CD4-positive, alpha-beta T cell treated with Interleukin-10 for 1 hour (primary cell): ENCODE data around the gene B4GALT6.
A peak's percentile ranks its signal among the peaks of the same experiment; 100 is the strongest.
"Not testable (repeated sequence)": the region's sequence is repeated elsewhere in the genome, so short reads cannot be mapped to it uniquely, and the experiment has no call there.

Experiments
- DNase-seq: peaks from one replicate; pipeline ENCODE4 v3.0.0-alpha.2; 2020

The B4GALT6 gene

DNA sequence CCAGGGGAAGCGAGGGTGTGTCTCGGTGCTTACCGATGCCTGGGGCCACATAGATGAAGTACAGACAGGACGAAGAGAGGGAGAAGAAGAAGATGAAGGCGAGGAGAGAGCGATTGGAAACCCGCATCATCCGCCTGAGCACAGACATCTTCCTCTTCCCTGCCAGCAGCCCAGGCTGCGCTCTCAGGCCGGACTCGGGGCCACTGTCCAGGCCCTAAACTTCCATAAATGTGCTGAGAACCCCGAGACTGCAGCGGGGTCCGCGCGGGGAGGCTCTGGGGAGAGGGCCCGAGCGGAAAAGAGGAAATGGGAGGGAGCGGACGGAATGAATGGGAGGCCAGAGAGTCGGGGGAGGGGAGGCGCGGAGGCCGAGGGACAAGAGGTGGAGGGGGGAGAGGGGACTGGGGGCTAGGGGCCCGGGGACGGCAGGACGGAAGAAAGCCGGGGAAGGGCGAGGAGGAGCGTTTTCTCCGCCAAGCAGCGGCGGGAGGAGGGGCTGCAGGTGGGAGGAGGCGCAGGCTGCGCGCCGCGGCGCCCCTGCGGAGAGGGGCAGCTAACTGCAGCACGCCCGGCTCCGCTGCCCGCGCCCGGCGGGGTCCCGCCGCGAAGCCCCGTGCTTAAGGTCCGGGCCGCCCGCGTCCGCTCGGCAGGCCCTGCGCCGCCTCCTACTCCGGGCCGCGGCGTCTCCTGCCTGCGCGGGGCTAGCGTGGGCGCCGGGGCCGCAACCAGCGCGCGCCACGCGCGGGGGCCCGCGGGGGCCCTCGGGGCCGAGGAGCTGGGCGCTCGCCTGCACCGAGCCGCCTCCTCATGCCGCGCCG, at the start of gene B4GALT6:
TSS of gene B4GALT6 (minus strand) at position 303 of the 818 bp plus-strand sequence. CDS start at position 148, 155 bp downstream.
- no peak for DNase-seq

GRCh38 chr18:31731628-31732027, 47.2 kb upstream of the B4GALT6 start:
- no peak for DNase-seq

GRCh38 chr18:31729196-31729595, 44.8 kb upstream of the B4GALT6 start:
- not testable (repeated sequence) for DNase-seq

GRCh38 chr18:31723990-31724711, 39.8 kb upstream of the B4GALT6 start:
- DNase-seq: no peak

DNA sequence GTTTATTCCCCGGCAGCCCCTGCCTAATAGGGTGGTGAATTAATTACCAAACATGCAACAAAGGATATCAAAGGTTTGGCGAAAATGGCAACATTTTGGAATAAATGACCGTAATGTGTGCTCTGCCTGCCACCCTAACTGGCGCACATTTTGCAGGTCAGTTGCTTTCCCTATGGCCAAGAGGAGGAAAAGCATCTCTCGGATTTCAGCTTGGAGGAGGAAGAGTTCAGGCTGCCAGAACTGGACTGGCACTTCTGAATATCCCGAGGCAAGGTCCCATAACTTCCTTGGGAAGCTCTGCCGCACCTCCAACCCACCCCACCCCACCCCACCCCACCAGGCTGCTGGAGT, 39.2 kb upstream of the B4GALT6 start:
- DNase-seq: no peak

DNA sequence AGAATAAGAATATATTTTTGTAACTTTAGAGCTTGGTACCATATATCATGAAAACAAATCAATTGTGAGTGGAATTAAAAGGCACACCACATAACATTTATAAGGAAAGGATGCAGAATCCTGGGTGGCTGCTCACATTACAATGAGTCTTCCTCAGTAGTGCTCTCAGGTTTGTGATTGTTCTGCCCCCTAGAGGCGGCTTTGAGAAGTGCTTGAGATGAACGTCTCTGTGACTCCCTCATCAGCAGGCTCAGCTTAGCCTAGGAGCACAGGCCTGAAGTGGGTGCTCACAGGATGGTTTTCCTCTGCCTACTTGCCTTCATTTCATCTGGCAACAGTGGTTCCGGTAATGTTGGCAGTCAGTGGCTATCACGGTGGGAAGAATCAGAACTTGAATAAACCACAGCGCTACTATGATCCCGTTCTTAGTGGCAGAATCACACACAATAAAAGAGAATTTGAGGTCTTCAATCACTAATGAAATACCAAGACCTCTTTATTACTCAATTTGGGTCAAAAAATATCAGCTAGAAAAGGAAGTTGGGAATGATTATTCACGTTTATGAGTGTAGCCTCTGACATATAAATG, 38.1 kb upstream of the B4GALT6 start:
- peak; percentile 70 for DNase-seq

GRCh38 chr18:31721601-31722000, 37.2 kb upstream of the B4GALT6 start:
- no peak for DNase-seq

DNA sequence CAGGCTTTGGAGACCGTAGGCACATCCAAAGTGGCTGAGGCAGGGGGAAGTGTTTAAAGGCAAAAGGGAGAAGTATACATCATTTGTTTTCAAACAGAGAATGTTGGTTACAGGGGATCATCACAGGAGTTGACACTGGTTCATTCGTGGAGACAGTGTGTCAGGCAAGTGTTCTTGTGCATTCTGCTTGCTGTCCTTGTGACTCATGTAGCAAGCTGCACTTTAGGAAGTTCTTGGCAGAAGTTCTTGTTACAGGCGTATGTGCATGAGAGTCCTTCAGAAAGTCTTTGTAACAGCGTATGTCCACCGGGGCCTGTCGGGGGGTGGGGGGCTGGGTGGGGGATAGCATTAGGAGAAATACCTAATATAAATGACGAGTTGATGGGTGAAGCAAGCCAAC, 36.5 kb upstream of the B4GALT6 start:
- no peak for DNase-seq

DNA sequence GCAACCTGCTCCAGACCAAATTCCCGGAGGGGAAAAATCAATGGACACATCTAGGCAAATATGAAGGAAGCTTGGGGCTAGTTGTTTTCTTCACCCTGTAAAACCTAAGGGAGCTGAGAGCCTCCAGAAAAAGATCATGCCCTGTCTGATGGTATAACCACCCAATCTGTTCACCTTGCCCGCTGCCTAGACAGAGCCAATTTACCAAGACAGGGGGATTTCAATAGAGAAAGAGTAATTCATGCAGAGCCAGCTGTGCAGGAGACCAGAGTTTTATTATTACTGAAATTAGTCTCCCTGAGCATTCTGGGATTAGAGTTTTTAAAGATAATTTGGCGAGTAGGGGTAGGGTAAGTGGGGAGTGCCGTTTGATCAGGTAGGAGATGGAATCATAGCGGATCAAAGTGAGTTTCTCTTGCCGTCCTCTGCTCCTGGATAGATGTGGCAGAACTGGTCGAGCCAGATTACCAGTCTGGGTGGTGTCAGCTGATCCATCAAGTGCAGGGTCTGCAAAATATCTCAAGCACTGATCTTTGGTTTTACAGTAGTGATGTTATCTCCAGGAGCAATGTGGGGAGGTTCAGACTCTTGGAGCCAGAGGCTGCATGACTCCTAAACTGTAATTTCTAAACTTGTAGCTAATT, 35.1 kb upstream of the B4GALT6 start:
- DNase-seq: no peak

DNA sequence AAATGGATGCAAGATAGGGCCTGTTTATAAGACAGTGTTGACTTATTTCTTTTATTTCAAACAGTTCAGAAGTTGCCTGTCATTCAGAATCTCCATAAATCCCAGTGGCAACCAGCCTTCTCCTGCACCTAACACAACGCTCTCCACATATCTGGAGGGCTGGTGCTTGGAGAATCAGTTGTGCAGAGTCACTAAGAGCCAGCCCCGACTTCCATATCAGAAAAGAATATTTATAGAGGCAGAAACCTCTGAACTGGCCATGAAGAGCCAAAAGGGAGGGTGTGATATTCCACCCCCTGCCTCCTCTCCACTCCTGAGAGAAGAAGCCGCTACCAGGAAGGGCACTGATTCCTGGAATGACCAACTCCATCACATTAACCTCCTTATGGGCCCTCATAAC, 34.0 kb upstream of the B4GALT6 start:
- DNase-seq: no peak

- DNase-seq: no peak
These were observed 32.0 kb upstream of the B4GALT6 start for GRCh38 chr18:31716362-31716761.

DNA sequence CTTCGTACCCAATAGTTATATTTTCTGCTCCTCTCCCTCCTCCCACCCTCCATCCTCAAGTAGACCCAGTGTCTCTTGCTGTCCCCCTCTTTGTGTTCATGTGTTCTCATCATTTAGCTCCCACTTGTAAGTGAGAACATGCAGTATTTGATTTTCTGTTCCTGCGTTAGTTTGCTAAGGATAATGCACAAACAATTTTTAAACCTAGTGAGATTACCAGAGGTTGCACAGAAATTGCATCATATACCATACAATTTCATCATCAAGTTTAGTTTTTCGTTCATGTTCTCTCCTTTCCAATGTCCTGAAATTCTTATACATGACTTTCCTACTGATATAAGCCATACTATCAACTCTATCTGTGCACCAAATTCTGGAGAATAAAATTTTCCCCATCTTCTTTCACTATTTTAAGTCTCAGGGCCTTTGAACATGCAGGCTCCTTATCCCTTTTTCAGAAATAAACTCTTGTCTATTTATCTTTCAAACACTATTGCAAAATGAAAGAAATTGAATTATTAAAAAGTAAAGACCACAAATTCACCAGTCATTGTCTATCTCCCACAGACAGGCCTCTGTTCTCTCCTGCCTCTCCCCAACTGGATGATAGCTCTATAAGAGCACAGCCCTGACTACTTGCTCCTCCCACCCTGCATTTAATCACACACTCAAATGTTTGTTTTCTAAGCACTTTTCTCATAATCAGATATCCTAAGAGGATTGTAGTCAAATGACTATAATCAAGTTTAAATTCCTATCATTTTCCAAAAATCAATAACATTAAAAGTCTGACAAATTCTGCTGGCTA, 27.2 kb upstream of the B4GALT6 start:
- no peak for DNase-seq

DNA sequence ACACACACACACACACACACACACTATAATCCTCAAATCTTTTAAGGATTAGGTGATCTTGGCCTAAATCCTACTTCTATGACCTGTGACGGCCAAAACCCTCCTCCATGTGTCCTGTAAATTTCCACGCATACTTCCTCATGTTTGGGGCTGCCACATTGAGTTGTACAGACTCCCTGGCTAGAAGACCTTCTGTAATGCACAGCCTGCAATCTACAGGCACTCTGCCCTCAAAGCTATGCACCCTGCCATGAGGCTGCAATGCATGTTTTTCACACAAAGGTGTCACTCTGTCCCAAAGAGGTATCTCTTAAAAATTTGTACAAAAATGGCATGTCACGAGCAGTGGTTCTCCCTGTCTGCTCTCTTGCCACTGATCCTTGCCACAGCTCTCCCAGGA, 26.4 kb upstream of the B4GALT6 start:
- DNase-seq: no peak

GRCh38 chr18:31707815-31708214, 23.4 kb upstream of the B4GALT6 start:
- DNase-seq: no peak

DNA sequence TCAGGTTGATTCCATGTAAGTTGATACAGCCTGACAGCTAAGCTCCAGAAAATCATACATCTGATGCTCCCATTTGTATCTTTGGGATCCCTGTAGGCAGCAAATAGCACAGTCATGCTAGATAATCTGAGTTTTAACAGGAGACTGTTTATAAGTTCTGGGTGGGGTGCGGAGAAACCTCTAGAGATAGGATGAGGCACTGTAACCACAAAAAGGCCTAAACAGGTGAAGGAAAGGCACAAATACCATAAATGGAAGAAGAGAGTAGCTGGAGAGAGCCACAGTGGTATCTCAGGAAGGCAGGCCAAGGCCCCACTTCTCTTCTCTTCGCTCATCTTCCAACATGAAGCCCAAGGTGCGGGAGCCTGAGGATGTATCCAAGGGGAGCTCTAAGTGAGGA, 18.1 kb upstream of the B4GALT6 start:
- no peak for DNase-seq

DNA sequence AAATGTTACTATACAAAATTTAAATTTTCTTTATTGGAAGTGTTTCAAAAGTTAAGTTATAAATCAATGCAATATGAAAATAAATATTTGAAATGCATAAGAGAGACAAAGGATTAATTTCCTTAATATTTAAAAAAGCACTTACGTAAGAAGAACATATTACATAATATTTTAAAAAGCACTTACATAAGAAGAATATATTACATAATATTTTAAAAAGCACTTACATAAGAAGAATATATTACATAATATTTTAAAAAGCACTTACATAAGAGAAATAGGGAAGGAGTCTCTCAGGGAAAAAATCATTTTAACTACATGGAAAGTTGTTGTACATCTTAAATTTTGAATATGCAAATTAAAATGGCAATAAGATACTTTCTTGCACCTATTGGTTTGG, 17.4 kb upstream of the B4GALT6 start:
- DNase-seq: no peak

- no peak for DNase-seq
These were observed 16.6 kb upstream of the B4GALT6 start for GRCh38 chr18:31700990-31701389.

GRCh38 chr18:31697351-31698298, 13.2 kb upstream of the B4GALT6 start:
- DNase-seq: no peak

- DNase-seq: no peak
These were observed 11.6 kb upstream of the B4GALT6 start for GRCh38 chr18:31695989-31696388.

DNA sequence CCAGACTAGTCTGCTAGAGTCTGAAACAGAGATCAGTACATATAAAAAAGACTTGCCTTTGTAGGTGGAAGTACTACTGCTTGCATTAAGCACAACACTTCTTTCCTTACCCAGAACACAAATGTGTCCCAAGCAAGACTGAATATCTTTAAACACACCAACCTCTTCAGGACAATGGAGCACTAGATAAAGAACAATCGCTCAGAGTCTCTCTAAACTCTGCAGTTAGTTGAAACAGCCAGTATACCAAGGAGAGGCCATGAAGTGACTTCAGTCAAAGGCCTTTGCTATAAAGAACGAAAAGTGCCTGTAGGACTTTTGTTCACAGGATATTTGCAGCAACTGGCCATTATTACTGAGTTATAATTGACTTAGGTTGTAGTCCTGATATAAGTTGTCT, 9.9 kb upstream of the B4GALT6 start:
- no peak for DNase-seq

- DNase-seq: no peak
These were observed 4.2 kb upstream of the B4GALT6 start for GRCh38 chr18:31688606-31689005.
